Activated naive CD4-positive, alpha-beta T cell treated with anti-CD3 and anti-CD28 coated beads for 36 hours (primary cell): ENCODE data around the gene HMBS. TPM values are rescaled to one million over a fixed set of nuclear protein-coding genes. Genes with fewer than 3 reads are reported as not detected.
A peak's percentile ranks its signal among the peaks of the same experiment; 100 is the strongest.
"Not testable (repeated sequence)": the region's sequence is repeated elsewhere in the genome, so short reads cannot be mapped to it uniquely, and the experiment has no call there.

Source experiments
- CTCF ChIA-PET: fragments of 350-600 bp; sonication (Branson Sonifier 250); formaldehyde crosslinking; loops from one replicate; lab custom pipeline; 2021; ENCODE audit warnings: antibody characterized with exemption; lab: Charles Lee
- DNase-seq: peaks from one replicate; pipeline ENCODE4 v3.0.0-alpha.2; 2020
- H3K27ac Mint-ChIP-seq: one replicate; pipeline ENCODE4 v1.8.0; 2021; ENCODE audit warnings: mild to moderate bottlenecking, mixed read lengths
- H3K27me3 Mint-ChIP-seq: one replicate; pipeline ENCODE4 v1.8.0; 2021; ENCODE audit warnings: low read depth, mixed read lengths
- H3K36me3 Mint-ChIP-seq: one replicate; pipeline ENCODE4 v1.8.0; 2021; ENCODE audit warnings: low read depth, mixed read lengths
- H3K4me1 Mint-ChIP-seq: one replicate; pipeline ENCODE4 v1.8.0; 2021; ENCODE audit warnings: low read depth, mixed read lengths
- H3K4me3 Mint-ChIP-seq: one replicate; pipeline ENCODE4 v1.8.0; 2021; ENCODE audit warnings: mild to moderate bottlenecking, moderate library complexity, mixed read lengths
- H3K9me3 Mint-ChIP-seq: one replicate; pipeline ENCODE4 v1.8.0; 2021; ENCODE audit warnings: mixed read lengths
- intact Hi-C: fragments of 100-400 bp; cut with micrococcal nuclease; formaldehyde crosslinking; loops from one replicate; pipeline ENCODE4 v1.15.1; 2023
- total RNA-seq, 2 experiments: library from RNA; stranded (reverse); gene quantifications; one replicate each; pipeline ENCODE4 v1.2.3, GENCODE V29; 2021

The HMBS gene
- total RNA-seq, 2 experiments from 2014 or later, result 27.9 to 29.4 TPM

DNA sequence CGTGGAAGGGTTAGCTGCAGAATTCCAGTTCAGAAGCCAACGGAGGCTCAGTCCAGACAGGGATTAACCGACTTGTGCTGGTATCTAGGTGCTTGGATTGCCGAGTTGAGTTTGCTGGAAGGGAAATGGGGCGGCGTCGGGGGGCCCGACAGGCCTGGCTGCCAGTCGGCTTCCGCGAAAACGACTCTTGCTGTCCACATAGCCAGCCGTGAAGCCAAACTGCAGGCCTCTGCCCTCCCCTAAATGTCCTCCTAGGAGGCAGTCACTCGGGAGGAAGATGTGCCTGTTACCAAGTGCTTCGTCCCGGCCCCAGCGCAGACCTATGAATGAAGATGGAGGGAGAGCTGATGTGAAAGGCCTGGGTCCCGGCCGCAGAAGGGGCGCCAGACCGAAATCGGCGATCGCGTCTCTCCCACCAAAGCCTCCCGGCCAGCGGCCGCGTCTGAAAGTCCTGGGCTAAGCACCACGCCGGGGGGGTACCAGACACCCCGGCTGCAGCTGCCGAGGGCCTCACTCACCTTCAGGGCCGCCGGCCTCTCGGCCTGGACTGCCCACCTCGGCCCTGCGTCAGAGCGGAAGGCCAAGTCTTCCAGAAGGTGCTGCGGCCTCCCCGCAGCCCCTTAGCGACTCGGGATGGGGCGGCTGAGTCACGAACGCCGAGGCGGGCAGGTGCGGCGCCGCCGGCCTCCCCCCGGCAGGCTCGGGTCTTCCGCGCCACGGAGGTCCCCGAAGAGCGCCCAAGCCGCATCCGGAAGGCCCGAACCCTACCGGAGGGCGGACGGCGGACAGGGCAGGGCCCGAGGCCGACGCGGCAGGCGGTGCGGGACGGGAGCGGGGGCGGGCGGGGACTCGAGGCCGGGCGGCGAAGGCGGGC, 9.5 kb downstream of the HMBS start:
- peaks cover 62% of the 10 kb centered on the region for H3K36me3 Mint-ChIP-seq
- no peaks in the 10 kb centered on the region for H3K9me3 Mint-ChIP-seq
- H3K4me1 Mint-ChIP-seq, result peaks cover 32% of the 10 kb centered on the region
- CTCF ChIA-PET, result interaction anchor here (1.2 to 2.2 kb wide), 3 partner anchors 9 to 102 kb away, joined by 3 to 8 read pairs (median 6); partner anchors contain the start of gene HMBS
- peak overlapping the region; percentile 96 for H3K27ac Mint-ChIP-seq
- peak; percentile 59 for DNase-seq
- H3K4me3 Mint-ChIP-seq, result peak overlapping the region; percentile 92
- no peaks in the 10 kb centered on the region for H3K27me3 Mint-ChIP-seq
- intact Hi-C loops, result loop anchor here (1.0 to 2.0 kb wide), 4 partner anchors 13 to 305 kb away; partner anchors contain the start of genes C2CD2L and HYOU1

DNA sequence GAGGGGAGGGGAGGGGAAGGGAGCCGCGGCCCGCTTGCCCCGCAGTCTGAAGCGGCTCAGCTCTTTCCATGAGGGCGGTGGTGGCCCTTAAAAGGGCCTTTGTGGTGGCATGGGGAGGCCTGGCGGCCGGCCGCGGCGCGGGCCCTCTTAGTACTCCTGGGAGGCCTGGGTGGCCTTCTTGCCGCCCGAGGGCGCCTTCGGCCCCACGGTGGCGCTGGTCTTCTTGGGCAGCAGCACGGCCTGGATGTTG, 10.1 kb downstream of the HMBS start:
- CTCF ChIA-PET, result interaction anchor here (0.7 to 2.2 kb wide), 5 partner anchors 9 to 229 kb away, joined by 3 to 8 read pairs (median 4); partner anchors contain the start of genes C2CD2L and HMBS
- intact Hi-C loops, result loop anchor here (1.0 to 5.0 kb wide), 13 partner anchors 9 to 306 kb away; partner anchors contain the start of genes C2CD2L, CENATAC, HINFP and HYOU1
- Mint-ChIP-seq H3K9me3 (no peaks in the 10 kb centered on the region), H3K27me3 (no peaks in the 10 kb centered on the region), H3K4me1 (peaks cover 33% of the 10 kb centered on the region), H3K36me3 (peaks cover 63% of the 10 kb centered on the region), H3K4me3 (peak overlapping the region; percentile 92), H3K27ac (peak overlapping the region; percentile 96)
- no peak for DNase-seq

DNA sequence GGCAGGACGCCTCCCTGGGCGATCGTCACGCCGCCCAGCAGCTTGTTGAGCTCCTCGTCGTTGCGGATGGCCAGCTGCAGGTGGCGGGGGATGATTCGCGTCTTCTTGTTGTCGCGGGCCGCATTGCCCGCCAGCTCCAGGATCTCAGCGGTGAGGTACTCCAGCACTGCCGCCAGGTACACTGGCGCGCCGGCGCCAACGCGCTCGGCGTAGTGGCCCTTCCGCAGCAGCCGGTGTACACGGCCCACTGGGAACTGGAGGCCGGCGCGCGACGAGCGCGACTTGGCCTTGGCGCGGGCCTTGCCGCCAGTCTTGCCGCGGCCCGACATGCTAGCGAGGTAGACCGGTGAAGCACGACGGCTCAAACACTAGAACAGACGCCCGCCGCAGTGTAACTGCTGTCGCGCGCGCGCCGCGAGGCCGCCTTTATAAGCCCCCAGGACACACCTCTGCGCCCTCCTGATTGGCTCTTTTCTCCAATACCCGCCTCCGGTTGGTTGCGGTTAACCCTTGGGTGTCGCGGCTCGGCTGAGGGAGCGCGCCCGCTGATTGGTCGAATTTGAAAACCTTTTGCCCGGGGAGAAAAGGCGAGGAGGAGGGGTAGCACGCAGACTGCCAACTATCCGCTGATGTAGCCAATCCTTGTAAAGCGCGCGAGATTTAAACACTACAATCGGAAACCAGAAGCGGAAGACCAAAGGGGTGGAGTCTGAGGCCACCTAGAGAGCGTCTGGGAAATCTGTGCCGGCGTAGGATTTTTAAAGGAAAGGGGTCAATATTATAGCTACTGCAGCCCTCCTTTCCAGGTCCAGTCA, 10.6 kb downstream of the HMBS start:
- Mint-ChIP-seq H3K27ac (peak overlapping the region; percentile 96), H3K36me3 (peaks cover 67% of the 10 kb centered on the region), H3K4me1 (peaks cover 39% of the 10 kb centered on the region), H3K4me3 (peak overlapping the region; percentile 92), H3K9me3 (no peaks in the 10 kb centered on the region), H3K27me3 (no peaks in the 10 kb centered on the region)
- intact Hi-C loops, result loop anchor here (1.0 to 5.0 kb wide), 12 partner anchors 10 to 306 kb away; partner anchors contain the start of genes CENATAC, HINFP, HYOU1 and RNF26
- CTCF ChIA-PET, result interaction anchor here (0.7 to 2.2 kb wide), 5 partner anchors 10 to 229 kb away, joined by 3 to 8 read pairs (median 4); partner anchors contain the start of genes C2CD2L and HMBS
- peak; percentile 100 for DNase-seq

DNA sequence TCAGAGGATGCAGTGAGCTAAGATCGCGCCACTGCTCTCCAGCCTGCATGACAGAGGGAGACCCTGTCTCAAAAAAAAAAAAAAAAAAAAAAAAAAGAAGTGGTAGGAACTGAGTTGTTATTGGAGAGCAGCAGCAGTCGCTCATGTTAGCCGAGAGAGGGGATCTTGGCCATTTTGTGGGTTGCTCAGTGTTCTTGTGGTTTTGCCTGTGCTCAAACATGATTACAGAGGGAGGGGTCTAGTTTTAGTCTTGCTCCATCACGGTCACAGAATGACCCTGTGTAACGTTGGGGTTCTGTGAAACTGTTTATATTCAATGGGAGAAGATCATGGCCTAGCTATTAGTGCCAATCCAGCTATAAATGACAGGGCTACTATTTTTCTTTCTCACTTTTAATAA, 15.0 kb downstream of the HMBS start:
- peaks cover 32% of the 10 kb centered on the region for H3K4me1 Mint-ChIP-seq
- H3K27ac Mint-ChIP-seq, result no peak overlapping the region
- H3K36me3 Mint-ChIP-seq, result peaks cover 40% of the 10 kb centered on the region

DNA sequence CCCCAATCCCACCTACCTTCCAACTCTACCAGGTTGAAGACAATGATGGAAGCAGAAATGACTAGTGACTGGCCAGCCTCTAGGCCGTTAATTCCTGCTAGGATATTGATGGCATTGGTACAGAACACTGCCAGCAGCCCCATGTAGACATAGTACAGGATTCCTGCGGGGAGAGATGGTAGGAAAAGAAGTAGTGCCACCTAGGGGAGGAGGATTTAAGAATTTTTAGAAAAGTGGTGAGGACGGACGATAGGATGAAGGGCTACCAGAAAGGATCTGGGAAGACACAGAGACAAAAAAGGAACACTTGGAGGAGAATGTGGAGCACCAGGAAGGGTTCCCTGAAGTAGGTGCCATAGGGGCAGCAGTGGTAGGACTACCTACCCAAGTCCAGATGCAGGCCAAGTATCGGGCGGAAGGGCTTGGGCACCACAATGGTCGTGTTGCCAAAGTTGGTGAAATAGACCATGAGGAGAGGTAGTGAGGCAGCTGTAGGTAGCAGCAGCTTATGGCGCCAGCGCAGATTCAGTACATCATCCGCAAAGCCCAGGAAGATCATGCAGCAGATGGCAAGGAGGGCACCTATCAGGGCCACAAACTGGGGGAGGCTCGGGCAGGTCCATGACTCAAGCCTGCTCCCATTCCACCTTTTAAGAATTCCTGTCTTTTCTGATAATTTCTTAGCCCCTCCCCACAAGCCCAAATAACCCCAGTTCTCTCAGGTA, 15.7 kb downstream of the HMBS start:
- intact Hi-C loops, result loop anchor here (2.0 to 10.0 kb wide), 6 partner anchors 16 to 876 kb away; partner anchors contain the start of genes HMBS, JAML and NLRX1

More for the DNA sequence above, 15.0 kb downstream of the HMBS start:
- Mint-ChIP-seq H3K27me3 (no peaks in the 10 kb centered on the region), H3K9me3 (no peaks in the 10 kb centered on the region), H3K4me3 (peak overlapping the region; percentile 94)
- intact Hi-C loops, result loop anchor here (2.0 to 10.0 kb wide), 7 partner anchors 15 to 875 kb away; partner anchors contain the start of genes HMBS, JAML and NLRX1
- CTCF ChIA-PET, result interaction anchor here (0.7 to 1.4 kb wide), 8 partner anchors 9 to 83 kb away, joined by 3 to 8 read pairs (median 4); no protein-coding TSS in a partner anchor
- DNase-seq, result no peak

DNA sequence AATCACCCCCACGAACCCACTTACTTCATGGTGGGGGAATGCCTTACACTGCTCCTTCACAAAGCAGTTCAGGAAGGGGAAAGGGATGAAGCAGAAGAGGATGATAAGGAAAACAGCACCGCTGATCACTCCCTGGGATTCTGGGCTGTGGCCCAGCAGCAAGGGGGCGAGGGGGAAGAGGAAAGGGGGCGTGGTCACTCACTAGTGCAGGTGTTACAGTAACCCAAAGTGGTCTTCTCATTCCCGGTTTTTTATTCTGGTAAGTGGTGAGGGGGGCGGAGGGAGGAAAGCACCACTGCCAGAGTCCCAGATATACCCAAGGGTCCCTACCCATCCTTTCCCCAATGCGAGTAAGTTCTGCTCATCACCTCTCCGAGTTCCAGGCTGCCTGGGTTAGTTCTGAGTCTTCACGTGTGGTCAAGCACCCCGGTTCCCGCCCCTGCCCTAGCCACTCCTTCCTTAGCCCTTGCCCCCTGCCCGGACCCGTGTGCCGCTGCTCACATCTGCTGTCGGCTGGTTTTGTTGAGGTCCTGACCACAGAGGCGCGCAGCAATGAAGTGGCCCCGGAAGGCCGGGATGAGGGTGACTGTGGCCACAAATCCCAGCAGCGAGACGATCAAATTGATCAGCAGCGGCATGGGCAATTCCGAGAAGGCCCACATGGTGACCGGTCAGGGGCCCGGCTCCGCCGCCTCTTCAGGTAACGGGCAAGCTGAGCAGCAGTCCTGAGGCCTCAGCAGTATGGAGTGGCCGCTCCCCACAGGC, 16.5 kb downstream of the HMBS start:
- Mint-ChIP-seq H3K9me3 (no peaks in the 10 kb centered on the region), H3K36me3 (peaks cover 30% of the 10 kb centered on the region), H3K27me3 (no peaks in the 10 kb centered on the region), H3K4me3 (peak overlapping the region; percentile 94), H3K4me1 (peaks cover 31% of the 10 kb centered on the region), H3K27ac (peak overlapping the region; percentile 95)
- CTCF ChIA-PET, result interaction anchor here (1.0 kb wide), 2 partner anchors 16 to 104 kb away, joined by 4 read pairs; partner anchors contain the start of genes CBL and HMBS
- peak; percentile 31 for DNase-seq
- intact Hi-C loops, result loop anchor here (1.0 to 10.0 kb wide), 8 partner anchors 16 to 876 kb away; partner anchors contain the start of genes HMBS, HYOU1, JAML and NLRX1

More for the DNA sequence above, 15.7 kb downstream of the HMBS start:
- H3K4me3 Mint-ChIP-seq, result peak overlapping the region; percentile 94
- H3K27ac Mint-ChIP-seq, result peak overlapping the region; percentile 95
- no peak for DNase-seq
- peaks cover 33% of the 10 kb centered on the region for H3K36me3 Mint-ChIP-seq
- peaks cover 31% of the 10 kb centered on the region for H3K4me1 Mint-ChIP-seq
- H3K27me3 Mint-ChIP-seq, result no peaks in the 10 kb centered on the region
- no peaks in the 10 kb centered on the region for H3K9me3 Mint-ChIP-seq
- CTCF ChIA-PET, result interaction anchor here (0.8 to 1.2 kb wide), 4 partner anchors 9 to 40 kb away, joined by 3 to 4 read pairs (median 4); partner anchors contain the start of gene HMBS

DNA sequence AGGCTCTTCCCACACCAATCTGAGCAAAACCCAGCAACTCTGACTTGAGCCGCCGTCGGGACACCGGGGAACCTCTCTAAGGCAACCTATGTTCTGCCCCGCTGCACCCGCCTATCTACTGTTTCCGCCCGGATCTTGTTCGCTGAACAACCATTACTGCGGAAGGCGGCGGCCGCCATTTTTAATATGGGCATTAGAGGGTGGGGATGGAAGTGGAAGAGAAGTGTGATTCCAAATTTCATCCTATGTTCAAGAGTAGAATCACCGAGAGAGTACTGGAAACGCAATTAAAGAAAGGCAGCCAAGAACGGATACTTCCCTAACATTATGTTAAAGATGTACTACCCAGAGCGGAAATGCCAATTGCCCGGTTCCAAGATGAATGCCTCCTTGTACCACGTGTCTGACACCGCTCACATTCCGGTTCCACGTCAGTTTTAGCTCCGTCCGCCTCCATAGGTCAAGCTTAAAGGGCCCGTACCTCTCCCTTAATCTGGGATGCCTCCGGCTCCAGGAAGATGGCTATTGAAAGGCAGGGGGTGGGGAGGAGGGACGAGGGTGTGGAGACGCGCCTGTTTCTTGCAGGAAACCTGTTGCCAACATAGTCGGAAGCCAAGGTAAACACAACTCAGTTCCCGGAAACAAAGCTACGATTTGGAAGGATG, 17.2 kb downstream of the HMBS start, which contains the start of gene DPAGT1:
Gene DPAGT1 (minus strand): TSS at position 95 of the 665 bp plus-strand sequence. CDS start 198 bp downstream, outside the sequence.
- Mint-ChIP-seq H3K36me3 (peaks cover 26% of the 10 kb centered on the region), H3K4me3 (peak within 1 kb of the TSS; percentile 94), H3K9me3 (no peaks in the 10 kb centered on the region), H3K27me3 (no peaks in the 10 kb centered on the region), H3K27ac (peak within 1 kb of the TSS; percentile 95), H3K4me1 (peaks cover 35% of the 10 kb centered on the region)
- CTCF ChIA-PET, result interaction anchor here (0.6 to 1.3 kb wide), 6 partner anchors 34 to 219 kb away, joined by 3 to 6 read pairs (median 3); partner anchors contain the start of genes CBL and VPS11
- DNase-seq, result peak; percentile 92
- intact Hi-C loops, result loop anchor here (1.0 to 10.0 kb wide), 11 partner anchors 17 to 877 kb away; partner anchors contain the start of genes HINFP, HMBS, HYOU1 and JAML

DNA sequence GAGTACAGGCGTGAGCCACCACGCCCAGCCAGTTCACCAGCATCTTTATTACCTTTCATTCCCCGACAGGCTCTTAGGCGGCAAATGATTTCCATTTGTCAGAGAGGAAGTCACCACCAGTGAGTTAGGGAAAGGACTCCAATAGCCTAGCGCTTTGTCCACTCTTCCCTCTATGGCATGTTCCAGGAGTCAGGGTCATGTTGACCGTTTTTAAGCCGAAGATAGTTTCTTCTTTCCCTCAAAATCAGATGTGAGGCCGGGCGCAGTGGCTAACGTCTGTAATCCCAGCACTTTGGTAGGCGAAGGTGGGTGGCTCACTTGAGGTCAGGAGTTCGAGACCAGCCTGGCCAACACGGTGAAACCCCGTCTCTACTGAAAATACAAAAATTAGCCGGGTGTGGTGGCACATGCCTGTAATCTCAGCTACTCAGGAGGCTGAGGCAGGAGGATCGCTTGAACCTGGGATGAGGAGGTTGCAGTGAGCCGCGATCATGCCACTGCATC, 18.5 kb downstream of the HMBS start:
- H3K9me3 Mint-ChIP-seq, H3K27me3 Mint-ChIP-seq, DNase-seq: not testable (repeated sequence)
- H3K4me1 Mint-ChIP-seq, result peaks cover 36% of the 10 kb centered on the region
- peak overlapping the region; percentile 94 for H3K4me3 Mint-ChIP-seq
- peak overlapping the region; percentile 95 for H3K27ac Mint-ChIP-seq
- CTCF ChIA-PET, result interaction anchor here (0.6 to 1.3 kb wide), 7 partner anchors 19 to 221 kb away, joined by 3 to 6 read pairs (median 3); partner anchors contain the start of gene VPS11
- intact Hi-C loops, result loop anchor here (2.0 to 10.0 kb wide), 4 partner anchors 94 to 878 kb away; partner anchors contain the start of gene JAML
- peaks cover 16% of the 10 kb centered on the region for H3K36me3 Mint-ChIP-seq

DNA sequence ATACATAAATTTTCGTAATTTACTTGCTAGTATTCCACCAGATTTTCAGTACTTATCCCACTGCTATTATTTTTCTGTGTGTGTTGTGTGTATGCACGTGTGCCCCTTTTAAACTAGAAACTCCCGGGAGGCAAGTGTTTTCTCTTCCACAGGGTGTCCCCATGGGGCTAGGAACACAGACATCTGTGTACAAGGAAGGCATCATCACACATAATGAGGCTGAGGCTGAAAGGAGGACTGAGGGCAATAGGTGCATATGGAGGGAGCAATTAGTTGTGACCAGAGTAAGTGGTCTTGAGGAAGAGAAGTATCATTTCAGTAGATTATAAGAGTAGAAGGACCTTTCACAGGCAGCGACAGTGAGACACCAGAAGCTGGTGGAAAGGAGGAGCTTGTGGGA, 19.1 kb downstream of the HMBS start:
- Mint-ChIP-seq H3K4me1 (peaks cover 40% of the 10 kb centered on the region), H3K27me3 (no peaks in the 10 kb centered on the region), H3K27ac (peak overlapping the region; percentile 95), H3K4me3 (peak overlapping the region; percentile 43), H3K36me3 (peaks cover 14% of the 10 kb centered on the region), H3K9me3 (no peaks in the 10 kb centered on the region)
- DNase-seq, result no peak
- intact Hi-C loops, result loop anchor here (2.0 to 10.0 kb wide), 4 partner anchors 93 to 879 kb away; partner anchors contain the start of gene JAML
- CTCF ChIA-PET, result interaction anchor here (0.6 to 1.4 kb wide), 3 partner anchors 19 to 205 kb away, joined by 3 read pairs; no protein-coding TSS in a partner anchor
